ENCODE data around the gene VPS11. TPM values are rescaled to one million over a fixed set of nuclear protein-coding genes. Genes with fewer than 3 reads are reported as not detected.
"Not testable (repeated sequence)": the region's sequence is repeated elsewhere in the genome, so short reads cannot be mapped to it uniquely, and the experiment has no call there.

VPS11 gene
- total RNA-seq, 4 donors from 2014 or later, result 15.2 to 28.4 (median 18.2) TPM

DNA sequence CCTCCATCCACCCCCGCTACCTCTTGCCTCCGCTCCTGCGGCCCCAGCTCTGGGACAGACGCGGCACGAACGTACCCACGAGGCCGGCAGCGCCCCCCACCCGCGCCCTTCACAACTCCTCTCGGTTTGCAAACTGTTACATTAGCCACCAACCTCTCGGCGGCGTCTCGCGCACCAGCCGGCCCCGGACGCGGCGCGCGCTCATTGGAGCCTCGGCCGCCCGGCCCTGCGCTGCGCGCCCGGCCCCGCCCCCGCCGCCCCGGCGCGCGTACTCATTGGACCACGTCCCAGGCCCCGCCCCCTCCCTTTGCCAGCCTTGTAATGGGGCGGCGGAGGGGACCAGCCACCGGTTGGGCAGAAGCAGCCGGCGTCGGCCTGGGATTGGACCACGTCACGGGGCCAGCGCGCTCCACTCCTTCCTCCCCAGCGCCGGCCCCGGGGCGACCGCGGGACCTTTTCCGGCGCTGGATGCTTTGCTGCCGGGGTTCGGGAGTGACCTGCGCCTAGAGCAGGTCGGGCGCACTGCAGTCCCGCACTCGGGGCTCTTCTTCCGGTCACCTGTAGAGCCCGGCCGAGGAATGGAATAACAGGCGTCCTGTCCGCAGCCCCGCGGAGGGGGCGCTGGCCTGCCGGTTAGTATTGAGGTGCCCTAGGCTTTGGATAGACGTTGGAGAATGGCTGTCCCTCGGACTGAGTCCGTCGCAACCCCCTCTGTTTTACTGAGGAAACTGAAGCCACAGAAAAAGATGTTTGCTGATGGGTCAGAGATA is 10.4 kb upstream of the VPS11 start, which contains the start of gene HYOU1:
Gene HYOU1 (minus strand): TSS at position 206 of the 770 bp plus-strand sequence. CDS start 1,045 bp downstream, outside the sequence.
- peaks cover 23 to 39% (median 26%) of the 10 kb centered on the region in 3 donors for H3K36me3 ChIP-seq
- H3K27me3 ChIP-seq, result no peaks in the 10 kb centered on the region
- WGBS, 2 donors, result 0% methylated on average over 4 to 17 of the region's 79 CpGs
- H3K9me3 ChIP-seq, result no peaks in the 10 kb centered on the region
- H3K4me3 ChIP-seq, result peak within 1 kb of the TSS; percentile 61 to 99 (median 96)
- H3K27ac ChIP-seq, result peak within 1 kb of the TSS; percentile 87 to 94 (median 93)
- peak; percentile 85 for DNase-seq
- intact Hi-C loops (cut with DNase I), result no loop called here
- TF ChIP-seq POLR2A (IDR thresholded peaks at IDR 0.05) (peak in 3 of 4 donors; percentile 74 to 84 (median 79)), CTCF (IDR thresholded peaks at IDR 0.05) (peak in 3 of 6 experiments; percentile 12 to 31 (median 19))
- peaks cover 9 to 32% (median 19%) of the 10 kb centered on the region in 3 donors for H3K4me1 ChIP-seq

DNA sequence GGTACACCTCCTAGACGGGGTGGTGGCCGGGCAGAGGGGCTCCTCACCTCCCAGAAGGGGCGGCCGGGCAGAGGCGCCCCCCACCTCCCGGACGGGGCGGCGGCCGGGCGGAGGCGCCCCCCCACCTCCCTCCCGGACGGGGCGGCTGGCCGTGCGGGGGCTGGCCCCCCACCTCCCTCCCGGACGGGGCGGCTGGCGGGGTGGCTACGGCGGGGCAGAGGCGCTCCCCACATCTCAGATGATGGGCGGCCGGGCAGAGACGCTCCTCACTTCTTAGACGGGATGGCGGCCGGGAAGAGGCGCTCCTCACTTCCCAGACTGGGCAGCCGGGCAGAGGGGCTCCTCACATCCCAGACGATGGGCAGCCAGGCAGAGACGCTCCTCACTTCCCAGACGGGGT is 8.5 kb upstream of the VPS11 start:
- intact Hi-C loops (cut with DNase I); H3K4me3 ChIP-seq; H3K9me3 ChIP-seq; DNase-seq; H3K27ac ChIP-seq; H3K27me3 ChIP-seq: not testable (repeated sequence)
- Histone ChIP-seq H3K4me1 (peaks cover 9 to 41% (median 25%) of the 10 kb centered on the region in 3 donors), H3K36me3 (peaks cover 4 to 20% (median 11%) of the 10 kb centered on the region in 3 donors)
- WGBS, 2 donors, result no CpG with 5 or more reads among the region's 35 CpGs

GRCh38 chr11:119061256-119061655 is 6.4 kb upstream of the VPS11 start:
- Histone ChIP-seq H3K9me3 (no peaks in the 10 kb centered on the region), H3K27ac (no peak overlapping the region), H3K27me3 (no peaks in the 10 kb centered on the region), H3K4me1 (peaks cover 2 to 34% (median 18%) of the 10 kb centered on the region in 3 donors), H3K4me3 (no peak overlapping the region), H3K36me3 (peaks cover 0 to 6% (median 0%) of the 10 kb centered on the region in 3 donors)
- WGBS, 2 donors, result 98 to 100% methylated on average over 2 to 3 of the region's 3 CpGs
- DNase-seq, result no peak
- intact Hi-C loops (cut with DNase I), result no loop called here
- TF ChIP-seq POLR2A (IDR thresholded peaks at IDR 0.05) (no peak), CTCF (IDR thresholded peaks at IDR 0.05) (no peak)

DNA sequence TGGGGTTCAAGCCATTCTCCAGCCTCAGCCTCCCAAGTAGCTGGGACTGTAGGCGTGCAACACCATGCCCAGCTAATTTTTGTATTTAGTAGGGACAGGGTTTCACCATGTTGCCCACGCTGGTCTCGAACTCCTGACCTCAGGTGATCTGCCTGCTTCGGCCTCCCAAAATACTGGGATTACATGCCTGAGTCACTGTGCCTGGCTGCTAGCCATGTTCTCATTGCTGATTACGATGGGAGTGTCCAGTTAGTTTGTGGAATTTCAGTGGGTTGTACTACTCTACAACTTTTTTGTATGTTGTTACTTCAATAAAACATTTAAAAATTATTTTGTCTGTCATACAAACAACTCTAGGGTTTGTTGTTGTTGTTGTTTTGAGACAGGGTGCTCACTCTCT is 4.8 kb upstream of the VPS11 start:
- intact Hi-C loops (cut with DNase I), result no loop called here
- Histone ChIP-seq H3K4me1 (peaks cover 3 to 37% (median 23%) of the 10 kb centered on the region in 3 donors), H3K4me3 (no peak overlapping the region), H3K36me3 (peaks cover 0 to 6% (median 0%) of the 10 kb centered on the region in 3 donors), H3K9me3 (no peaks in the 10 kb centered on the region), H3K27me3 (no peaks in the 10 kb centered on the region), H3K27ac (no peak overlapping the region)
- DNase-seq, result no peak
- TF ChIP-seq POLR2A (IDR thresholded peaks at IDR 0.05) (no peak), CTCF (IDR thresholded peaks at IDR 0.05) (no peak)
- 40% methylated on average over 5 of the region's 5 CpGs for WGBS, 2 donors

- Histone ChIP-seq H3K36me3 (peaks cover 0 to 19% (median 0%) of the 10 kb centered on the region in 3 donors), H3K9me3 (no peaks in the 10 kb centered on the region), H3K27me3 (no peaks in the 10 kb centered on the region), H3K4me1 (peaks cover 3 to 49% (median 29%) of the 10 kb centered on the region in 3 donors), H3K4me3 (no peak overlapping the region), H3K27ac (no peak overlapping the region)
- DNase-seq, result no peak
- TF ChIP-seq CTCF (IDR thresholded peaks at IDR 0.05) (peak in 3 of 6 experiments; percentile 9 to 43 (median 13)), POLR2A (IDR thresholded peaks at IDR 0.05) (no peak)
- intact Hi-C loops (cut with DNase I), result no loop called here
- WGBS, 2 donors, result 55 to 65% methylated on average over 4 of the region's 4 CpGs
These were observed 2.2 kb upstream of the VPS11 start for GRCh38 chr11:119065369-119065768.
